K562 (cell line): Measurements from ENCODE around the gene KXD1. TPM values are rescaled to one million over a fixed set of nuclear protein-coding genes. Genes with fewer than 3 reads are reported as not detected.

Experiments used
- ATAC-seq: fragments of 200-7000 bp; cut with Tn5 transposase; 3 replicates; pipeline ENCODE4 v1.9.1; 2020; ENCODE audit warnings: moderate library complexity
- BruUV-seq: library from RNA; stranded (reverse); fragments of 400-500 nt; replicated peaks from 2 replicates; lab custom pipeline; 2021; lab: Mats Ljungman, UMichigan
- CTCF ChIA-PET: fragments of 300-600 bp; formaldehyde crosslinking; extraction: SDS; loops from one replicate; lab custom pipeline; 2021; ENCODE audit warnings: low intra/inter-chr PET ratio; lab: Yijun Ruan, JAX
- POLR2A ChIA-PET: fragments of 300-600, 350-650 bp; sonication (Branson Sonifier 250); formaldehyde crosslinking; extraction: SDS; loops from one replicate; lab custom pipeline; 2021; ENCODE audit warnings: antibody characterized with exemption, inconsistent platforms; lab: Yijun Ruan, JAX
- DNase-seq, 4 experiments: peaks; one replicate each; pipeline versions ENCODE4 v3.0.0 to v3.0.0-alpha.2; 2011 to 2018; ENCODE audit warnings: low spot score in 3 of 4, mixed read lengths in 3 of 4; ENCODE audit errors: extremely low read depth in 1 of 4
- FAIRE-seq: peaks from 2 replicates; lab custom pipeline; 2011; peaks lifted over from hg19 to GRCh38; lab: Jason Lieb, UNC
- H2AFZ ChIP-seq: 2 replicates; pipeline ENCODE4 v1.6.0; 2011; ENCODE audit warnings: low read depth, low read length, control low read depth, inconsistent platforms
- H3K27ac ChIP-seq: fragments of 200-600 bp; 3 replicates; pipeline ENCODE4 v1.8.0; 2011; ENCODE audit warnings: low read depth, mild to moderate bottlenecking, control low read depth, inconsistent platforms, low read length, moderate library complexity, mixed read lengths; ENCODE audit errors: extremely low read depth
- H3K27me3 ChIP-seq, 2 experiments: fragments of 300-600 bp in 1 of 2; 2 replicates in 1 of 2; 3 replicates in 1 of 2; pipeline versions ENCODE4 v1.6.0 to v1.8.0; 2011; ENCODE audit warnings: inconsistent platforms in 2 of 2, low read length in 2 of 2, mild to moderate bottlenecking in 1 of 2, mixed read lengths in 1 of 2, moderate library complexity in 1 of 2; ENCODE audit not compliant: control insufficient read depth in 2 of 2, insufficient read depth in 2 of 2
- H3K36me3 ChIP-seq: fragments of 300-600 bp; 3 replicates; pipeline ENCODE4 v1.8.0; 2011; ENCODE audit warnings: mild to moderate bottlenecking, low read length, inconsistent platforms; ENCODE audit not compliant: control insufficient read depth, insufficient read depth
- H3K4me1 ChIP-seq, 2 experiments: fragments of 200-600 bp in 1 of 2; replicated peaks in 1 of 2; 2 replicates in 1 of 2; 3 replicates in 1 of 2; pipeline versions ENCODE4 v1.5.1 to v1.8.0; 2011; ENCODE audit warnings: inconsistent platforms in 2 of 2, low read length in 2 of 2, mild to moderate bottlenecking in 1 of 2, mixed read lengths in 1 of 2, moderate library complexity in 1 of 2; ENCODE audit not compliant: control insufficient read depth in 2 of 2, insufficient read depth in 2 of 2
- H3K4me2 ChIP-seq: 2 replicates; pipeline ENCODE4 v1.6.1; 2011; ENCODE audit warnings: low read length, control low read depth, inconsistent platforms, mixed read lengths; ENCODE audit not compliant: insufficient read depth
- H3K4me3 ChIP-seq: fragments of 200-600 bp; sonication (generic), shearing (Covaris generic); 2 replicates; pipeline ENCODE4 v1.5.1; 2016; ENCODE audit warnings: control low read depth, inconsistent platforms
- H3K79me2 ChIP-seq: fragments of 200-600 bp; 3 replicates; pipeline ENCODE4 v1.8.0; 2011; ENCODE audit warnings: low read length, inconsistent platforms; ENCODE audit not compliant: control insufficient read depth, insufficient read depth
- H3K9ac ChIP-seq, 2 experiments: 2 replicates each; pipeline versions ENCODE4 v1.6.0 to v1.6.1; 2011; ENCODE audit warnings: low read depth in 2 of 2, low read length in 2 of 2, control low read depth in 1 of 2, inconsistent platforms in 1 of 2, mild to moderate bottlenecking in 1 of 2, mixed read lengths in 1 of 2; ENCODE audit not compliant: insufficient read depth in 1 of 2
- H3K9me1 ChIP-seq: one replicate; pipeline ENCODE4 v1.6.0; 2011; ENCODE audit warnings: inconsistent platforms, mild to moderate bottlenecking, low read length, moderate library complexity; ENCODE audit not compliant: control insufficient read depth, insufficient read depth
- H3K9me3 ChIP-seq: replicated peaks from 2 replicates; pipeline ENCODE4 v1.5.1; 2011; ENCODE audit warnings: low read depth, low read length, inconsistent platforms; ENCODE audit not compliant: control insufficient read depth, insufficient read depth
- H4K20me1 ChIP-seq: replicated peaks from 2 replicates; pipeline ENCODE4 v1.6.1; 2011; ENCODE audit warnings: low read length, inconsistent platforms, mixed read lengths; ENCODE audit not compliant: control insufficient read depth, insufficient read depth
- CCNT2 ChIP-seq: IDR thresholded peaks from 2 replicates; pipeline ENCODE4 v1.6.1; 2011; ENCODE audit warnings: borderline replicate concordance, low read depth, mild to moderate bottlenecking, moderate library complexity, mixed read lengths, low read length; ENCODE audit not compliant: insufficient read length; ENCODE audit errors: extremely low read depth
- CREB1 ChIP-seq, 2 experiments: sonication (generic) in 1 of 2; formaldehyde crosslinking in 1 of 2; IDR thresholded peaks; 2 replicates each; pipeline versions ENCODE4 v1.6.1 to v1.8.0; 2012 to 2022; ENCODE audit warnings: inconsistent platforms in 1 of 2, mild to moderate bottlenecking in 1 of 2, missing genetic modification reagents in 1 of 2, moderate library complexity in 1 of 2
- CTCF ChIP-seq, 3 experiments: IDR thresholded peaks in 2 of 3; conservative IDR thresholded peaks in 1 of 3; 2 replicates each; pipeline ENCODE4 v1.5.1; 2011 to 2012; ENCODE audit warnings: low read length in 3 of 3, mild to moderate bottlenecking in 3 of 3, control low read depth in 2 of 3, improper control_type of control experiment in 1 of 3, inconsistent platforms in 1 of 3, low read depth in 1 of 3, mixed read lengths in 1 of 3, moderate library complexity in 1 of 3; ENCODE audit not compliant: insufficient read depth in 2 of 3
- E2F4 ChIP-seq: sonication (generic); formaldehyde crosslinking; IDR thresholded peaks from 2 replicates; pipeline ENCODE4 v1.8.0; 2022; ENCODE audit warnings: mild to moderate bottlenecking, low read depth, missing genetic modification reagents
- MNT ChIP-seq, 2 experiments: fragments of 450-650 bp; conservative IDR thresholded peaks; 2 replicates each; pipeline ENCODE4 v1.6.1; 2017; ENCODE audit warnings: mild to moderate bottlenecking in 2 of 2, moderate library complexity in 2 of 2
- RBFOX2 ChIP-seq: fragments of 200-400 bp; formaldehyde crosslinking; IDR thresholded peaks from 2 replicates; pipeline ENCODE4 v1.6.1; 2017; ENCODE audit warnings: low read depth, mild to moderate bottlenecking, low read length, moderate library complexity
- SPI1 ChIP-seq: IDR thresholded peaks from 2 replicates; pipeline ENCODE4 v1.6.1; 2011; ENCODE audit warnings: low read depth, low read length, control low read depth, borderline replicate concordance
- TAF1 ChIP-seq: IDR thresholded peaks from 2 replicates; pipeline ENCODE4 v1.6.1; 2011; ENCODE audit warnings: mild to moderate bottlenecking, low read length, moderate library complexity; ENCODE audit not compliant: insufficient read depth, control insufficient read depth, severe bottlenecking; ENCODE audit errors: extremely low read depth
- VEZF1 ChIP-seq: fragments of 200-800 bp; sonication (Bioruptor generic); IDR thresholded peaks from 2 replicates; pipeline ENCODE4 v1.6.1; 2017; ENCODE audit warnings: missing genetic modification characterization, missing compliant biosample characterization
- ZBTB7A ChIP-seq: IDR thresholded peaks from 2 replicates; pipeline ENCODE4 v1.6.1; 2011; ENCODE audit warnings: low read depth, mild to moderate bottlenecking, low read length, moderate library complexity, borderline replicate concordance; ENCODE audit not compliant: control insufficient read depth
- WGBS: fragments of 100-300 bp; shearing (Covaris generic); methylation state at CpG from one replicate; pipeline ENCODE4 v1.1.6; 2016; ENCODE audit warnings: low coverage, mixed read lengths; ENCODE audit not compliant: insufficient coverage; ENCODE audit errors: missing lambda C conversion rate; 5-methylcytosine and 5-hydroxymethylcytosine counted together
- in situ Hi-C: fragments of 300-500 bp; cut with MboI; formaldehyde crosslinking; loops from 4 replicates; pipeline ENCODE4 v1.15.0; 2018; ENCODE audit warnings: inconsistent platforms, mixed read lengths
- intact Hi-C: fragments of 100-400 bp; cut with micrococcal nuclease; formaldehyde crosslinking; loops from 2 replicates; pipeline ENCODE4 v1.14.2; 2022
- polyA plus RNA-seq, 8 experiments: library from polyadenylated mRNA; depleted of rRNA in 4 of 8; stranded (reverse) in 5 of 8; unstranded in 3 of 8; fragments of >200 nt; fragmentation: Nextera tagmentation in 2 of 8; fragmentation: Illumina TruSeq in 1 of 8; extraction: Ambion mirVana in 2 of 8; extraction: Trizol in 1 of 8; gene quantifications; 2 replicates each; pipeline versions ENCODE4 v1.2.1 to v1.2.3, GENCODE V29; 2011 to 2014; ENCODE audit warnings: inconsistent platforms in 1 of 8, missing spikeins in 1 of 8
- total RNA-seq, 7 experiments: library from RNA; depleted of rRNA in 6 of 7; stranded (reverse); fragments of >200 nt in 6 of 7; fragmentation: Illumina TruSeq in 2 of 7; extraction: Trizol in 2 of 7; gene quantifications; 2 replicates each; pipeline versions ENCODE4 v1.2.1 to v1.2.3, GENCODE V29; 2011 to 2021; ENCODE audit warnings: low replicate concordance in 1 of 7

Gene KXD1
- total and polyA plus RNA-seq, 9 of the 15 experiments (the other 6 are each of a cell fraction or from before 2014, with no cell fraction given) = 21.9 to 210 (median 118) TPM

GRCh38 chr19:18520848-18521691 lies 36.6 kb upstream of the KXD1 start:
- peaks cover 9 to 30% of the 10 kb centered on the region in 2 experiments for H3K4me1 ChIP-seq
- TSS peak; percentile 60 for BruUV-seq
- peak overlapping the region; percentile 85; the same call in 1 of the 2 replicates for H2AFZ ChIP-seq
- H3K9me3 ChIP-seq = no peaks in the 10 kb centered on the region
- peaks cover 22% of the 10 kb centered on the region for H4K20me1 ChIP-seq
- H3K9me1 ChIP-seq = peaks cover 9% of the 10 kb centered on the region
- DNase-seq (peak in 3 of 4 experiments; percentile 50 to 52 (median 51)), ATAC-seq (peak; percentile 2), FAIRE-seq (no peak)
- CTCF ChIA-PET = no interaction called here
- H3K4me3 ChIP-seq = peak overlapping the region; percentile 95
- WGBS = under 1% methylated on average over 35 of the region's 41 CpGs
- peak overlapping the region; percentile 98 for H3K4me2 ChIP-seq
- H3K79me2 ChIP-seq = peaks cover 58% of the 10 kb centered on the region
- peaks cover 13% of the 10 kb centered on the region for H3K36me3 ChIP-seq
- in situ Hi-C loops = no loop called here
- H3K27me3 ChIP-seq = no peaks in the 10 kb centered on the region
- intact Hi-C loops = loop anchor here (2.0 to 5.0 kb wide), 4 partner anchors 34 to 68 kb away; partner anchors contain the start of genes KXD1, REX1BD and UBA52
- peak overlapping the region; percentile 95 to 100 for H3K9ac ChIP-seq
- POLR2A ChIA-PET = interaction anchor here (0.5 to 7.0 kb wide), 10 partner anchors 12 to 1141 kb away, joined by 3 to 84 read pairs (median 4); no protein-coding TSS in a partner anchor
- peak overlapping the region; percentile 97 for H3K27ac ChIP-seq
- 0 out of 2 replicates have a peak, but pooled peaks have one; percentile 4 for TF ChIP-seq E2F4
- TF ChIP-seq SPI1 = peak; percentile 55; the same call in 1 of the 2 replicates
- peak in 1 of 2 experiments; percentile 52; a peak in 2 of 4 replicates for TF ChIP-seq MNT (conservative IDR thresholded peaks at IDR 0.05)
- TF ChIP-seq TAF1 = peak; percentile 5
- peak; percentile 39 for TF ChIP-seq CCNT2
- peak; percentile 73 for TF ChIP-seq VEZF1
- peak; percentile 36; the same call in 1 of the 2 replicates for TF ChIP-seq ZBTB7A
- peak; percentile 75; the same call in 1 of the 2 replicates for TF ChIP-seq RBFOX2
- peak in 1 of 3 experiments; percentile 28; a peak in 2 of 6 replicates for TF ChIP-seq CTCF (IDR thresholded peaks at IDR 0.05 in 2 of 3, conservative IDR thresholded peaks at IDR 0.05 in 1 of 3; ENCODE audit: insufficient read depth in 2 of 3, low read depth in 1 of 3, low read length in 3 of 3)
- TF ChIP-seq CREB1 (IDR thresholded peaks at IDR 0.05) = no peak
- no peak for TF ChIP-seq CREB1 (CRISPR knock-in tag; IDR thresholded peaks at IDR 0.05)
